ENCODE results near the gene PLG. TPM values are rescaled to one million over a fixed set of nuclear protein-coding genes. Genes with fewer than 3 reads are reported as not detected.

Gene PLG
- total and polyA plus RNA-seq, 2 of the 4 experiments (the other 2 are of a cell fraction), result not detected

DNA sequence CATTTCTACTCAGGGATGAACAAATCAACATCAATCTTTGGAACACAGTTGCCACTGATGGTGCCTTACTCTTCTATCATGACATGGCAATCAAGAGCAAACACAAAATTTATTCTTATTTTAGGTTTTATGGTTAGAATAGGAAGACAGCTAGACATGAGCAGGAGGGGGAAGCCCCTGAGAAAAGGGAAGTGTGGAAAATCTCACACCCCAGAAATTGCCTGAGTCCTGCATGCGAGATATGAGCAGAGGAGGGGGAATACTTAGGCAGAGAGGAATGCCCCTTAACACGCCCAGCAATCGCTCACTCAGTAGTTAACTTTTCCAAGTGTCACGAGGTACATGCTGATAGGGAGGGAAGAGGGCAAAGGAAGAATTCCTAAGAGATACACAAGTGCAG lies 79.3 kb downstream of the PLG start:
- Histone ChIP-seq H3K18ac (ENCODE audit: low read depth, low read length) (no peak overlapping the region), H2BK20ac (ENCODE audit: low read depth, low read length) (no peak overlapping the region), H3K14ac (replicated peaks; ENCODE audit: low read depth, low read length) (no peak overlapping the region), H3K4me3 (ENCODE audit: insufficient read depth, low read depth, low read length) (no peak overlapping the region), H4K91ac (ENCODE audit: insufficient read depth, low read depth, low read length) (no peak overlapping the region), H2BK120ac (ENCODE audit: low read depth, low read length) (no peak overlapping the region), H3K9me1 (ENCODE audit: insufficient read depth, low read length) (no peaks in the 10 kb centered on the region), H3K79me1 (ENCODE audit: low read depth in 1 of 2, low read length in 2 of 2) (no peaks in the 10 kb centered on the region), H2BK5ac (ENCODE audit: low read depth, low read length, poor library complexity, severe bottlenecking) (no peak overlapping the region), H3K27ac (ENCODE audit: insufficient read depth, low read length) (no peak overlapping the region), H4K8ac (ENCODE audit: low read depth in 2 of 2, low read length in 2 of 2) (no peak overlapping the region), H3K56ac (ENCODE audit: extremely low read depth, insufficient read depth, low read length) (no peak overlapping the region), H3K9ac (ENCODE audit: low read depth, low read length) (no peak overlapping the region), H2BK15ac (ENCODE audit: low read depth, low read length) (no peak overlapping the region), H4K5ac (ENCODE audit: low read depth, low read length) (no peak overlapping the region), H3K27me3 (ENCODE audit: control insufficient read depth, insufficient read depth, low read length) (no peaks in the 10 kb centered on the region), H3K9me3 (ENCODE audit: control insufficient read depth, insufficient read depth, low read length) (peaks cover 5% of the 10 kb centered on the region; the same call in 1 of the 2 replicates), H3K4me1 (ENCODE audit: control insufficient read depth, insufficient read depth, low read length) (no peaks in the 10 kb centered on the region), H3K36me3 (ENCODE audit: control insufficient read depth, insufficient read depth, low read length) (no peaks in the 10 kb centered on the region), H2AK5ac (ENCODE audit: low read depth, low read length) (no peak overlapping the region), H4K20me1 (ENCODE audit: insufficient read depth, low read length) (no peaks in the 10 kb centered on the region), H3K23ac (ENCODE audit: low read depth, low read length) (no peak overlapping the region), H2AK9ac (replicated peaks; ENCODE audit: low read depth, low read length, poor library complexity) (no peak overlapping the region), H3K4me2 (ENCODE audit: low read depth, low read length) (no peak overlapping the region), H2AFZ (replicated peaks; ENCODE audit: low read length, poor library complexity) (no peak overlapping the region), H3K4ac (ENCODE audit: low read depth, low read length) (no peak overlapping the region)
- BruUV-seq (replicated peaks), result no TSS peak
- WGBS, 2 experiments (ENCODE audit: extremely low coverage in 2 of 2, insufficient read length in 1 of 2), result no CpG with 5 or more reads among the region's 4 CpGs
- no peak for DNase-seq
- in situ Hi-C loops (cut with MboI; ENCODE audit: low sequenced_read_pairs) (no loop called here), dilution Hi-C loops (cut with HindIII; ENCODE audit: low sequenced_read_pairs, unreplicated experiment) (no loop called here), intact Hi-C loops (cut with micrococcal nuclease) (no loop called here)
- TF ChIP-seq, protein P1, sequence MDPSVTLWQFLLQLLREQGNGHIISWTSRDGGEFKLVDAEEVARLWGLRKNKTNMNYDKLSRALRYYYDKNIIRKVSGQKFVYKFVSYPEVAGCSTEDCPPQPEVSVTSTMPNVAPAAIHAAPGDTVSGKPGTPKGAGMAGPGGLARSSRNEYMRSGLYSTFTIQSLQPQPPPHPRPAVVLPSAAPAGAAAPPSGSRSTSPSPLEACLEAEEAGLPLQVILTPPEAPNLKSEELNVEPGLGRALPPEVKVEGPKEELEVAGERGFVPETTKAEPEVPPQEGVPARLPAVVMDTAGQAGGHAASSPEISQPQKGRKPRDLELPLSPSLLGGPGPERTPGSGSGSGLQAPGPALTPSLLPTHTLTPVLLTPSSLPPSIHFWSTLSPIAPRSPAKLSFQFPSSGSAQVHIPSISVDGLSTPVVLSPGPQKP (IDR thresholded peaks at IDR 0.05; ENCODE audit: borderline replicate concordance, low read depth, low read length), result no peak
- TF ChIP-seq, protein P2, sequence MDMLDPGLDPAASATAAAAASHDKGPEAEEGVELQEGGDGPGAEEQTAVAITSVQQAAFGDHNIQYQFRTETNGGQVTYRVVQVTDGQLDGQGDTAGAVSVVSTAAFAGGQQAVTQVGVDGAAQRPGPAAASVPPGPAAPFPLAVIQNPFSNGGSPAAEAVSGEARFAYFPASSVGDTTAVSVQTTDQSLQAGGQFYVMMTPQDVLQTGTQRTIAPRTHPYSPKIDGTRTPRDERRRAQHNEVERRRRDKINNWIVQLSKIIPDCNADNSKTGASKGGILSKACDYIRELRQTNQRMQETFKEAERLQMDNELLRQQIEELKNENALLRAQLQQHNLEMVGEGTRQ (IDR thresholded peaks at IDR 0.05; ENCODE audit: low read depth, low read length), result no peak
- TF ChIP-seq MAFK (IDR thresholded peaks at IDR 0.05; ENCODE audit: low read depth, low read length) (no peak), CTCF (conservative IDR thresholded peaks at IDR 0.05; ENCODE audit: low read depth, low read length) (no peak), SMC3 (IDR thresholded peaks at IDR 0.05; ENCODE audit: low read depth, low read length) (no peak), POLR2A (IDR thresholded peaks at IDR 0.05; ENCODE audit: low read depth, low read length) (no peak), NFE2L2 (IDR thresholded peaks at IDR 0.05; ENCODE audit: low read depth, low read length) (no peak), CHD1 (IDR thresholded peaks at IDR 0.05; ENCODE audit: low read depth, low read length) (no peak), MAZ (IDR thresholded peaks at IDR 0.05; ENCODE audit: borderline replicate concordance, low read depth, low read length) (no peak), BHLHE40 (IDR thresholded peaks at IDR 0.05; ENCODE audit: low read depth, low read length) (no peak), RAD21 (IDR thresholded peaks at IDR 0.05; ENCODE audit: low read length) (no peak), FOS (IDR thresholded peaks at IDR 0.05; ENCODE audit: low read depth, low read length) (no peak), CEBPB (IDR thresholded peaks at IDR 0.05; ENCODE audit: low read depth, low read length) (no peak), MXI1 (IDR thresholded peaks at IDR 0.05; ENCODE audit: borderline replicate concordance, low read depth, low read length) (no peak)
- ChIA-PET POLR2A (ENCODE audit: unreplicated experiment) (no interaction called here), CTCF (no interaction called here)
- no peak for ATAC-seq (ENCODE audit: low read depth)

Data from IMR-90 (cell line).